Loucy (cell line): ENCODE data around the gene SOWAHA.

Experiments used
- CTCF ChIP-seq: fragments of 200-600 bp; sonication (generic); conservative IDR thresholded peaks from 2 replicates; pipeline ENCODE4 v1.5.1; 2014; ENCODE audit warnings: mild to moderate bottlenecking, antibody characterized with exemption, low read length
- EZH2phosphoT487 ChIP-seq: fragments of 200-600 bp; IDR thresholded peaks from 2 replicates; pipeline ENCODE4 v1.6.1; 2018; ENCODE audit warnings: antibody characterized with exemption, mild to moderate bottlenecking, moderate library complexity, borderline replicate concordance

- TF ChIP-seq CTCF (no peak), EZH2phosphoT487 (no peak)
These were observed 36.2 kb downstream of the SOWAHA start for GRCh38 chr5:132849347-132849746.
